ENCODE measurements around the gene CD2.

The CD2 gene, protein sequence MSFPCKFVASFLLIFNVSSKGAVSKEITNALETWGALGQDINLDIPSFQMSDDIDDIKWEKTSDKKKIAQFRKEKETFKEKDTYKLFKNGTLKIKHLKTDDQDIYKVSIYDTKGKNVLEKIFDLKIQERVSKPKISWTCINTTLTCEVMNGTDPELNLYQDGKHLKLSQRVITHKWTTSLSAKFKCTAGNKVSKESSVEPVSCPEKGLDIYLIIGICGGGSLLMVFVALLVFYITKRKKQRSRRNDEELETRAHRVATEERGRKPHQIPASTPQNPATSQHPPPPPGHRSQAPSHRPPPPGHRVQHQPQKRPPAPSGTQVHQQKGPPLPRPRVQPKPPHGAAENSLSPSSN

GRCh38 chr1:116754198-116754977 is at the start of gene CD2:
Gene CD2, plus strand, starts transcription at chr1:116754430. Its CDS starts 63 bp downstream, at chr1:116754493.
- no peak for DNase-seq (ENCODE audit: low read depth in 3 of 3)

GRCh38 chr1:116706123-116706522 is 48.1 kb upstream of the CD2 start:
- DNase-seq (ENCODE audit: low read depth in 3 of 3): no peak

DNA sequence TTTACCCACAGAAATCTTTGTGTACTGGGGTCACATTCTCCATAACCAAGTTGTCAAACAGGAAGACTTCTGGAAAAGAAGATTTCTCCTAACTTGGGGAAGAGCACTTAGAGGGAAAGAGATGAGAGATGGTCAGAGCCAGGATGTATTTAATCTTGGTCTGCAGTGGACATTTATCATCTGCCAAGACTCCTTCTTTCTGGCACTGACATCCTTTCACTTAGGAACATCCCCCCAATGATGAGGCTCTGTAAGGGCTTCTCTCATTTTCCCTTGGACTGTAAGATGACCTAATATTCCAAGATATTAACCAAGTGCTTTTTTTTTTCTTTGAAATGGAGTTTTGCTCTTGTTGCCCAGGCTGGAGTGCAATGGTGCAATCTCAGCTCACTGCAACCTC is 47.4 kb upstream of the CD2 start:
- no peak for DNase-seq (ENCODE audit: low read depth in 3 of 3)

- no peak for DNase-seq (ENCODE audit: low read depth in 3 of 3)
These were observed 45.9 kb upstream of the CD2 start for GRCh38 chr1:116708255-116708900.

GRCh38 chr1:116709666-116710167 is 44.5 kb upstream of the CD2 start:
- no peak for DNase-seq (ENCODE audit: low read depth in 3 of 3)

DNA sequence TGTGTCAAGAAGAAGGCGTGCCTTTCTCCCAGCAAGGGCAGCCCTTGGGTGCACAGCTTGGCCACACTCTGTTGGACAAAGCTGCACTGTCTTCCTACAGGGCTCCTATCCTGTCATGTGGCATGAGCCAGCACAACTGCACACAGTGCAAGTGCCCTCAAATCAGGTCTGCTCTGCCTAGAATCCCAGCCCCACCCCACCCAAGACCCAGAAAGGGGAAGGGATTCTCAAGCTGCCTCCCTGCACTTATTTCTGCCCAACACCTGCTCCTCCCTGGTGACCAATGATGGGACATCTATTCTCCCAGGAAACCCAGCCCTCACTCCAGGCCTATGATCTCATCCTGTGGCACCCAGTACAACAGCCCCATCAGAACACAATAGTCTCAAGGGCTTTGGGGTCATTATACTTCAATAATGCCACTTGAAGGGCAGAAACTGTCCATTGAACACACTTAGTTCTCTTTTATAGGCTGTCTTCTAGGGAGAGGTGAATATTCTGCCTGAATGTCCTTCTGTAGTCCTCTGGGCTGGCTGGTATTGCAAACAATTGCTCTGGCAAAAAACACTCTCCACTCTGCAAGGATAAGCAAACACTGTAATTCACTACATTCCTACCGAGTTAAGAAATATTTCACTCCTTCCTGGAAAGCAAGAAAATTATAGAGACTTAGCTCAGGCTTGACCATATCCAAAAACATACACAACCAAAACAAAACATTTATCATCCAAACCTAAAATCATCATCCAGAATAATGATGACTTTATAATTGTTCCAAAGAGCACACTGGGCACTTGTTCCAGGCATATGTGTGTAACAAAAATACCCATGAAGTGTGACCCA is 43.6 kb upstream of the CD2 start:
- no peak for DNase-seq (ENCODE audit: low read depth in 3 of 3)

DNA sequence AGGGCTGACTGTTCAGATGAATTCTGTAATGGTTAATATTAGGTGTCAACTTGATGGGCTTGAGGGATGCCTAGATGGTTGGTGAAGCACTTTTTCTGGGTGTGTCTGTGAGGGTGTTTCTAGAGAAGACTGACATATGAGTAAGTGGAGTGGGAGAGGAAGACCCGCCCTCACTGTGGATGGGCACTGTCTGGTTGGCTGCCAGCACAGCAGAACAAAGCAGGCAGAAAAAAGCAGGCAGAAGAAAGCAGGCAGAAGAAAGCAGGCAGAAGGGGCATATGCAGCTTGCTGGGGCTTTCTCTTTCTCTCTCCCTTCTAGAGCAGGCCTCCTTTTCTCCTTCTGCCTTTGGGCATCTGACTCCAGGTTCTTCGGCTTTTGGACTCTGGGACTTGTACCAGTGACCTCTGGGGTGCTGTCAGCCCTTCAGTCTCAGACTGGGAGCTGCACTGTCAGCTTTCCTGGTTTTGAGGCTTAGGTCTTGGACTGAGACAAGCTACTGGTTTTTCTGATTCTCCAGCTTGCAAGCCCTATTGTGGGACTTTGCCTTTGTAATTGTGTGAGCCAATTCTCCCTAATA is 42.9 kb upstream of the CD2 start:
- DNase-seq (ENCODE audit: low read depth in 3 of 3): peak in 2 of 3 donors; percentile 21 to 22

DNA sequence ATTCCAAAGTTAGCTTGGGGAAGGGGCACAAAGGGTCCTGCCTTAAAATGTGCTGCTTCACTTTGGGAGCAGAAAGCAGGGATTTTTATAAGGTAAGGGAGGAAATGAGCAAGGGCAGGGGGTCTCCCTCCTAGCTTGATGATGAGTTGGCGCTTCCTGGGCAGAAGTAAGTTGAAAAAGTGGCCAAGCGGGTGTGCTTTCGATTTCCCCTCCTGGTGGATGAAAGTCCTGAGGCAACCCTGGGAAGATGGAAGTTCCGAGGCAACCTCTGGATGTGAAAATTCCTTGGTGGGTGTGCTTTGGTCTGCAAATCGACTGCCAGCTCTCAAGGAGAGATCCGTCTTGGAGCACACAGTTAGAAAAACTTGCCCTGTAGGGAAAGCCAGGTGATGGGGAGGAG is 41.7 kb upstream of the CD2 start:
- no peak for DNase-seq (ENCODE audit: low read depth in 3 of 3)

- no peak for DNase-seq (ENCODE audit: low read depth in 3 of 3)
These were observed 40.8 kb upstream of the CD2 start for GRCh38 chr1:116713474-116713873.

DNA sequence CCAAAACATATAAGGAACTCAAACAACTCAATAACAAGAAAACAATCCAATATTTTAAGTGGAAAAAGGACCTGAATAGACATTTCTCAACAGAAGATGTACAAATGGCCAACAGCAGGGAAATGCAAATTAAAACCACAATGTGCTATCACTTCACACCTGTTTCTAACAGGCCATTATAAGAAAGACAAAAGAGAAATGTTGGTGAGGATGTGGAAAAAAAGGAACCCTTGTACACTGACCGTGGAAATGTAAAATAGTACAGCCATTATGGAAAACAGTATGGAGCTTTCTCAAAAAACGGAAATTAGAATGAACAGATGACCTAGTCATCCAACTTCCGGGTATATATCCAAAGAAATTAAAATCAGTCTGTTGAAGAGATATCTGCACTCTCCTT is 37.8 kb upstream of the CD2 start:
- no peak for DNase-seq (ENCODE audit: low read depth in 3 of 3)

DNA sequence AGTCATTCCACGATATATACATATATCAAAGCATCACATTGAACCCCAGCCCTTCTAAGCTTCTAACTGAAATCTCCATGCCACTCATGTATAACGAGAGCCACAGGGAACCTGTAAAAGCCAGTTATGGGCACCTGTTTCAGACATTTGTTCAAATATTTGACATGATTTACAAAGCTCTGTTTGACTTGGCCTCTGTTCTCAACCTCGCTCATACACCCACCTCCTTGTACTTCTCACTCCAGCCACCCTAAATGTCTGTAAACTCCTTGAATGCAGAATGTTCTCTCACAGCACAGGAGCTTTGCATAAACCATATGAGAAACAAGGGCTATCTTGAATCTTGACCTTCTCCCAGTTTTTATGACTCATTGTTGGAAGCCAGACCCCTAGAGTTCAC is 36.9 kb upstream of the CD2 start:
- no peak for DNase-seq (ENCODE audit: low read depth in 3 of 3)

DNA sequence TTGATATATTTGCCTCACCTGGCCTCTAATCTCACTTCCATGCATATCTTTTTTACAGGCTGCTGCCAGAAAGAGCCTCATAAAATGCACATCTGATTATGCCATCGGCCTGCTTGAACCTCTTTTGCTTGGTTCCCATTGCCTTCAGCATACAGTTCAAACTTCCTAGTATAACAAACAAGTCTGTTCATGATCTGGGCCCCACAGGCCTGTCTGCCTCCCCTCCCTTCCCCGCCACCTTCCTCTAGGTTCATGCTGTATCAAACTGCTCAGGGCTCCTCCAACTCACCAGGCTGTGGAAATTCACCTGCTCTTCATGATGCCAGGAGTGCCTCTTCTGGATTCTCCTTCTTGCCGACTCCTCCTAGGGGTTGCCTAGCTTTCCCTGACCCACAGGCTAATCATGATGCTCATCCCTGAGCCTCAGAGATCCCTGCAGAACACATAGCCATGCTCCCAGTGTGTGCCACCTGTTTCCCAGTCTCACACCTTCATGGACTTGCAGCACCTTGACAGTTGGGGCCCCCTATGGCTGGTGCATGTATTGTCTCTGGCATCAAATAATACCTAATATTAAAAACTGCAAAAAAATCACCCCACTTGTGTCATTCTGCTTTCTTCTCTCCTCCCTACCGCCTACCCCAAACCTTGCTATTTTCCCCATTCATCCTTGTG is 33.7 kb upstream of the CD2 start:
- DNase-seq (ENCODE audit: low read depth in 3 of 3): no peak

DNA sequence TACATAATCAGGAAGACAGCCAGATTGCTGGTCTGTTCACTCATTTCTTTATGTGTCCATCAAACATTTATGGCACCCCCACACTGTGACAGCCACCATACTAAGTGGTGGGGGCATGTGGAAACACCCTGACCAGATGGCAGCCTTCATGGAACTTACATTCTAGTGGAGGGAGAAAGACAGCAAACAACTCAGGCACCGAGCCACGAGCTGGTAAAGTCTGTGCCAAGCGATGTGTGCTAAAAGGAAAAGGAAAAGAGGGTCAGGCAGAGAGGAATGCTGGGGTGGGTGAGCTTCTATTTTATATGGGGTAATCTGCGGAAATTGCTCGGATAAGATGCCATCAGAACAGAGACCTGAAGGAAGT is 33.2 kb upstream of the CD2 start:
- DNase-seq (ENCODE audit: low read depth in 3 of 3): no peak

GRCh38 chr1:116721451-116722007 is 32.7 kb upstream of the CD2 start:
- DNase-seq (ENCODE audit: low read depth in 3 of 3): no peak

GRCh38 chr1:116722016-116722838 is 32.0 kb upstream of the CD2 start:
- no peak for DNase-seq (ENCODE audit: low read depth in 3 of 3)

GRCh38 chr1:116724765-116725375 is 29.4 kb upstream of the CD2 start:
- peak; percentile 58 to 82 (median 70) for DNase-seq (ENCODE audit: low read depth in 3 of 3)

DNA sequence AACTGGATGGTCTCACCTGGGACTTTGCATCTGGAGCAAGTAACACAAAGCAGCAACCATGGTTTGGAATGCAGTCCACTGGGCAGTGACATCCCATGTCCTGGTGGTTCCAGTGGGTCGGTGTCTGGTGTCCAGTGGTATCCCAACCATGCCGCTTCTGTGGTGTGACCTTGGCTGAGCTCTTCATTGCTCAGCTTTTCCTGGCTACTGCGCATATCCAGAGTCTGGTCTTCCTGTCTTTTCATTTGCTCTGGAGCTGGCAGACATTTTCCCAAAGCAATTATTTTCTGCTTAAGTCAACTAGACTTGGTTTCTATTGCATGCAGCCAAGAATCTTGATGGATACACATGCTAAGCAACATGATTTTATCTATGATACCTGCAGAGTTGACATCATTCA is 28.4 kb upstream of the CD2 start:
- DNase-seq (ENCODE audit: low read depth in 3 of 3): no peak

DNA sequence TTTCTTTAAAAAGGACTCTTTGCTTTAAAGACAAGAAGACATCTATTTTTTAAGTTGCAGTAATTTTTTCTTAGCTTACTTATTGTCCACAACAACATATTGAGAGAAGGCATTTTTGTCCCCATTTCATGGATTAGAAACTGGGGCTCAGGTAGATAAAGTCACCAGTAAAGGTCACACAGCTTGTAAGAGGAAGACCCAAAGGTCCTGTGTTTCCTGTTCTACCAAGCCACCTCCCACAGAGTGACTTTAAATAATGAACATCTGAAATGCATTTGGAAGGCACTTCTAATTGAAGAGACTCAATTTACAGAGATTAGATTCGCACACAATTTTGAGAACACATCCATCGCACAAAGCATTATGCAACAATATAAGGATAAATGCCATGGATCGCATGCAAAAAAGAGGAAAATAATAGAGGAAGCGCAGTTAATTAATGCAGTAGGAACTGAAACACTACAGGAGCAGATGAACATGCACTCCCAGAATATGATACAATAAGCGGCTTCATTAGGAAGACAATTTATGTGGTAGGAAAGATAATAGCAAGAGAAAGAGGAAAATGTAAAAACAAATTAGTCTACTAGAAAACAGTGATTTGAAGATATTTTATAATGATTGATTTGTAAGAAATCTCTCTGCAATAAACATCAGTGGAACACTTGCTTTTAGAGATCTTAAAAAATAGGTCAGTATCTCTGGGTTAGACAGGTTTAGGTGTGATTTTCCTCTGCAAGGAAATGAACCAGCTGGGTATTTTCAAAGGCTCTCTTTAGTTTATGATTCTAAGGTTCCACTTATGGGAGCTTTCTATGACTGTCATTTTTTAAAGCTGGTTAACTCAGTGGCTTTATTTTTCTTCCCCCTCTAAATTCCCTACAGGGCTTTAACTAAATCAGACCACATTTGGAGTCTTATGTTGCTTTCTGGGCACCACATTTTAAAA is 27.1 kb upstream of the CD2 start:
- no peak for DNase-seq (ENCODE audit: low read depth in 3 of 3)
